Raji (cell line): ENCODE measurements around the gene TEX11.

ENCODE experiments used
- POLR2A ChIP-seq: IDR thresholded peaks from 2 replicates; pipeline ENCODE4 v1.6.1; 2011; ENCODE audit warnings: low read depth, low read length, control low read depth; ENCODE audit not compliant: insufficient read depth

TEX11 gene

DNA sequence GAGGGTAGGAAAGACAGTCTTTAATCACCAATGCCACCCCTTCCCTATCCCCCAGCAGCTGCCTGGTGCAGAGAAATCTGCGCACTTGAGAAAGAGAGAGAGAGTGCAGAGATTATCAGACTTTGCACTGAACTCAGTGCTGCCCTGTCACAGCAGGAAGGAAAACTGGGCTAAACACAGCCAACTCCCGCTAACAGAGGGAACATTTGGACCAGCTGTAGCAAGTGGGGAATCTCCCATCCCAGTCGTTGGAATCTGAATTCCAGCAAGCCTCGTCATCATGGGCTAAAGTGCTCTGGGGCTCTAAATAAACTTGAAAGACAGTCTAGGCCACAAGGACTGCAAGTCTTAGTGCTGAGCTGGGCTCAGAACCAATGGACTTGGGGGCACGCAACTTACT, 295.2 kb downstream of the TEX11 start:
- TF ChIP-seq POLR2A = no peak

DNA sequence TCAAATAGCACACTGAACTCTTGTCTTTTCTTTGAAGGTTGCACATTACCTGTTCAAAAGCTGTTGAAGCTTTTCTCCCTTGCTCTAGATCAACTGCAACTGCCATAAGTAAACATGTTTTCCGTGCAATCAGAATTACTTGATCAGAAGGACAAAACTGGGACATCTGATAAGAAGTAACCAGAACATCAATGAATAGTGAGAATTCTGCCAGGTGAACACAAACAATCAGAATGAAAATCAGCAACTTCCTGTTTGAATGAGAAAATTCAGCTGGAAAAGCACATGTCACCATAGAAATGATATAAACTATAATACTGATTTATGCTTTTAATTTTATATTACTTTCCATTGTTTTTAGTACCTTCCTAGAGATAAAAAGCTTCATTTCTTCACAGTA, 303.2 kb downstream of the TEX11 start:
- TF ChIP-seq POLR2A = no peak

GRCh38 chrX:70592091-70592490, 316.4 kb downstream of the TEX11 start:
- no peak for TF ChIP-seq POLR2A

- no peak for TF ChIP-seq POLR2A
Observed at GRCh38 chrX:70577442-70577841, 331.1 kb downstream of the TEX11 start.

GRCh38 chrX:70554948-70555347, 353.6 kb downstream of the TEX11 start:
- no peak for TF ChIP-seq POLR2A

DNA sequence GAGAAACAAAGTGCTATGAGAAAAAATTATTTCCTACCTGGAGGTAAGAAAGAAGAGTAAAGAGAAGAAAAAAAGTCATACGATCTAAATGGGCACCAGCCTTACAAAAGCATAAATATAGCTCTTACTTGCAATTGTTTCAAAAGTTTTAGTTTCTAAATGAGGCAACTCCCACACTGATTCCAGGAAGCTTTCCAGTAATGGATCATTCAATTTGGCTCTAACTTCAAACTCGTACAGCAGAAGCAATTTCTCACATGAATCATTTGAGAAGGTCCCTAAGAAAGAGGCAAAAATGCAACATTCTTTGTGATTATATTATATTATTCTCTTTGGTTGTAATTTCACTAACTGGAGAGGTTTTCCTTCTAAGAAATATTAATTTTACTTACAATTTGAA, 354.0 kb downstream of the TEX11 start:
- TF ChIP-seq POLR2A = no peak

- TF ChIP-seq POLR2A = no peak
Observed at GRCh38 chrX:70554081-70554480, 354.4 kb downstream of the TEX11 start.

GRCh38 chrX:70553516-70553915, 355.0 kb downstream of the TEX11 start:
- TF ChIP-seq POLR2A = no peak

DNA sequence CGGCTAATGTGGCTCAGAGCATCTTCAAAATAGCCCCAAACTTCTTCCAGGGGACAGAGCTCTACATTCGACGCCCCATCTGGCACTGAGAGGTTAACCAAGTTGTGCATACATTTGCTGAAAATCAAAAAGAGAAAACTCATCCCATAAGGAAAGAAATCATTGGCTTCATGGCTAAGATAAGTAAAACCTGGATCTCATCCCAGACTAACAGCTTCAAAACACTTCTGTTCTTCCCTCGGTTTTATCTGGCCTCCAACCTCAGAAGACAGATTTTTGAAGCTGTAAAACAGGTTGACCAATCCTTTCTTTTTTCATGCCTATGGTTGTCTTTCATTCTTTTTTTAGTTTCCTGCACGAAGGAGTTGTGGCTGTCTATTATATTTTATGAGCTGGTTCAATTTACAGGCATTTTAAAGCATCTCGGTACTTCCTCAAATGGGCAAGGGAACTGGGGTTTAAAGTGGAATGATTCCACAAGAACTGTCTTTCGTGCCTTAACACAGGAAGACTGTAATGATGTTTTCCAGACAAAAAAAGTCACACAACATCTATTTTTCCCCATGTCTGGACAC, 356.3 kb downstream of the TEX11 start:
- TF ChIP-seq POLR2A = no peak

DNA sequence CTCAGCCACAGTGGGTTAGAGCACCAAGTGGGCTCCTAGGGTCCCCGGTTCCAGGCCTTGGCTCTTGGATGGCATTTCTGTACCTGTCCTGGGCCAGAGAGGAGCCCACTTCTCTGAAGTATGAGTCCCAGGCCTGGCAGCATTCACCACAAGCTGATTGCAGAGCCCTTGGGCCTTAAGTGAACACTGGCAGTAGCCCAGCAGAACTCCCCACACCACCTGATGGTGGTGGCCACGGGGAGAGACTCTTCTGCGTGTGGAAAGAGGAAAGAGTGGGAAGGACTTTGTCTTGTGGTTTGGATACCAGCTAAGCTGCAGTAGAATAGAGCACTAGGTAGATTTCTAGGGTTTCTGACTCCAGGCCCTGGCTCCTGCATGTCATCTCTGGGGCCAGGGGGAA, 359.1 kb downstream of the TEX11 start:
- TF ChIP-seq POLR2A = no peak

GRCh38 chrX:70535198-70535597, 373.3 kb downstream of the TEX11 start:
- TF ChIP-seq POLR2A = no peak

DNA sequence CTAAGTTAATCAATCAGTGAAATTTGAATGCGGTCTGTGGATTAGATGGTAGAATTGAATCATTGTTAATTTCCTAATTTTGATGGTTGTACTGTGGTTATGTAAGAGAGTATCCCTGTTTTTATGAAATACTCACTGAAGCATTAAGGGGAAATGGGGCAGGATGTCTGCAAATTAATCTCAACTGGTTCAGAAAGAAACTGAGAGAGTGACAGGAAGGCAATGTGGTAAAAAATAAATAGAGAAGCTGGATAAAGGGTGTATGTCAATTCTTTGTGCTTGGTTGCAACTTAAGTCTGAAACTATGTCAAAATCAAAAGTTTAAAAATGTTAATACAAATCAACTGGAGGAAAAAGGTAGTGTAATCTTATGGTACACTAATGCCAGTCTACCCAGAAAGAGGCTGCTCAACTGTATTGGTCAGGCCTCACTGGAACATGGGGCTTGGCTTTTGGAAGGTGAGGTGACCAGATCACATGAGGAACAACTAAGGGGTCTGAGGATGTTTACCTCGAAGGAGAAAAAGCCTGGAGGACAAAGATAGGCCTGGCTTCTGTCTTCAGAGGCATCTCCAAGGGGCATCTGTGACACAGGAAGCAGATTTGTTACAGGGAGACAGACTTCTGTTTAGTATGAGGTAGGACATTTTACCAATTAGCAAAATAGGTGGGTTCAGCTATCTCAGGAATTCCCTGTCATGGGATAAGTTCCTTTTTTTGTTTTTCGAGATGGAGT, 380.7 kb downstream of the TEX11 start:
- no peak for TF ChIP-seq POLR2A

DNA sequence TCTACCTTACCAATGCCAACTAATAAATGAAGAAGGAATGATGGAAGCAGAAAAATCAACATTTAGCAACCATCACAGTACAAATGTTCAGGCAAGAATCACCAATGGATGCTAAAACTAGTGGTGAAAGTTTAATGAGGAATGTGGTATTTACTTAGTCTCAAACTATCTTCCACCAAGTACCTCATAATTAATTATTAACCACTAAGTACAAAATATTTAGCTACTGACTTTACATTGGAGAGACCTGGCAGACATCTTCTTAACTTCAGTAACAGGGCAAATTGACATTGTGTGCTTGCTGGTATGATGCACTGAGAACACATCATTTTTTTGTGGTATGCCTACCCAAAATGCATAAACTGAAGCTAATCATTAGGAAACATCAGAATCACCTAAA, 381.5 kb downstream of the TEX11 start:
- no peak for TF ChIP-seq POLR2A

DNA sequence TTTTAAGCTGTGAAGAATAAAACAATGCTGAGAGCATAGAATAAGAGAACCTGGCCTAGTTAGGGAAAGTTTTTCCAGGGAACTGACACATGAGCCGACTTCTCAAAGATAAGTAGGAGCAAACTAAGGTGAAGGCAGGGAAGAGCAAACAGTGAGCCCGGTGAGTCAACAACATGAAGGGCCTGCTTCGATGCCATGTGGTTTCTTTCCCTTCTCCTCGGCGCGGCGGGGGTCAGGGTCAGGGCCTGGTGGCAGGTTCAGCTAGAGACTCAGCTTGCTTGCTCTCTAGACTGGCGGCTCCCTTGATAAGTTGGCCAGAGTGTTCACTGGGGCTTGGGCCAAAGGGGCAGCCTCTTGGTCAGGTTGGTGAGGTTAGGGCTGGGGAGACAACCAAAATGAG, 382.8 kb downstream of the TEX11 start:
- TF ChIP-seq POLR2A = no peak

GRCh38 chrX:70509078-70509477, 399.4 kb downstream of the TEX11 start:
- TF ChIP-seq POLR2A = no peak

GRCh38 chrX:70508296-70508911, 400.1 kb downstream of the TEX11 start:
- no peak for TF ChIP-seq POLR2A

GRCh38 chrX:70505451-70505841, 403.1 kb downstream of the TEX11 start:
- TF ChIP-seq POLR2A = no peak

DNA sequence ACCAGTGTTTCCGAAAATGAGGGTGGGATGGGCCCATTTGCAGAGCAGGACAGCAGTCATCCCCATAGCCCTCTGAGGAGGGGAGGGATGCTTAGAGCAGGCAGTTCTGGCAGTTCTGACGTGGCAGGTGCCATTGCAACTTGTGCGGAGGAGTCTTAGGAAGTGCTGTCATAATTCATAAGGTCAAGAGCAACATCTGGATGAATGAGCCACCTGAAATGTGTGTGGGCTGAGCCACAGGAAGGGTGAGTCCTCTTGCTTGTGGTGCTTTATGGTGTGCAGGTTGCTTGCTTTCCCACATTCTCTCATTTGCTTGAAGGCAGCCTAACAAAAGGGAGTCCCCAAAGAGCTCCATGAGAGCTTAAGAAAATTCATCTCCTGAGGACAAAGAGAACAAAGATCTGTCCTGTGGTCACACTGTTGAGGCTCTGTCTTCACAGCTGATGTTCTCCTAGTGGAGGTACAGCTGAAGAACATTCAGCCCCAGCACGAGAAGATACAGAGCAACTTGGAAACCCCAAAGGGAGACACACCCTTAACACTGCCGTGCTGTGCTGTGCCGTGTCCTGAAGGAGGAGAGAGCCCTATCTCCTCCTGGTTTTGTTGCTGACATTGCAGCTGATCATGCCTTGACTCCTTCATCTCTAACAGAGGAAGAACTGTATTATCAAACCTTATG, 403.6 kb downstream of the TEX11 start:
- no peak for TF ChIP-seq POLR2A
